Measurements from ENCODE around the gene NID2.

NID2 gene

DNA sequence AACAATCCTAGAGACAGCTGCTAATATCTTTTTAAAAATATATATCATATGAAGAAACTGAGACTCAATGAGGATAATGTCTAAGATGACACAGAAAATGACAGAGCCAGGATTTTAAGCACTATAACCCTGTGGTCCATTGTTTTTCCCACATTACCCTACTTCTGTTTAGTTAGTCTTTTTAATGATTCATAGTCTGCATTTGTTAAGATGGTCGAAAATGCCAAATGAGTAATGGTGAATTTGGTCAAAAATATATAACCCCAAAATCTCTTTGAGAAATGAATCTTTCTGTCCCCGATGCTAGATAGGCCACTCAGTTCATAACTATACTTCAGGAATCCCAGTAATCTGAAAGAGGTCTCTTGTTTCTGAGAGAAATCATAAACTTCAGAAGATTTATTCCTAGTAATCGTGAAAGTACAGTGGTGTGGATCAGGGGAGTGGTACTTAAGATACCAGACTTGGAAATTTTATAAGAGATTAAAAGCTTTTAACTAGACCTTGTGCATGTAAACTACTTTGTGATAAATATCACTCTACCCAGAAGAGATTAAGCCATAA, 68.8 kb downstream of the NID2 start:
- DNase-seq (ENCODE audit: low read depth in 3 of 3) = no peak

DNA sequence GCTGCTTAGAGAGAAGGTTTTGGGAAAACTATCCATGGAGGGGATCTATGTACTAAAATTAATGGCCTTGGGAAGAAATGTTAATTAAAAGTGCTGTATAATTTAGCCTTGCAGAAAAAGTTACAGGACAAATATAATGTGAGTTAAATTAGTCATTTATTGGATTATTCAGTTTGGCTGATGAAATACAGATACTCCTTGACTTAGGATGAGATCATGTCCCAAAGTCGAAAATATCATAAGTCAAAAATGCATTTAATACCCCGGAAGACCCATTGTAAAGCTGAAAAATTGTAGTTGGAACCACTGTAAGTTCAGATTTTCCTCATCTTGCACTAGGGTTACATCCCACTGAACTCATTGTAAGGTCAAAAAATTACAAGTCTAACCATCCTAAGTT, 69.8 kb downstream of the NID2 start:
- no peak for DNase-seq (ENCODE audit: low read depth in 3 of 3)

DNA sequence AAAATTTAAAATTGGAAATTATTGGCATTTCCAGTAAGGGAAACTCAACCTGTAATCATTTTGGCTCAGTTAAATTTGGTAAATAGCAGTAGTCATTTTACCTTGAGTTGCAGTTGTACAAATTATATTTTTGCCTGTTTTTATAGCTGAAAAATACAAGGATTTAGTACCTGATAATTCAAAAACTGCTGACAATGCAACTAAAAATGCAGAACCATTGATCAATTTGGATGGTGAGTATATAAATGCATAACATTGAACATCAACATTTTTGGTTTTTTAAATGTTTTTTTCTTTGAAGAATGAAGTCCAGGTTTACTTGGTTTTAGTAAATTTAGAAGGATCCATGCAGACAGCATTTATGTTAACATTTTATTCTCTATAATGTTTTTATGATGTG, 70.5 kb downstream of the NID2 start:
- DNase-seq (ENCODE audit: low read depth in 3 of 3) = no peak

DNA sequence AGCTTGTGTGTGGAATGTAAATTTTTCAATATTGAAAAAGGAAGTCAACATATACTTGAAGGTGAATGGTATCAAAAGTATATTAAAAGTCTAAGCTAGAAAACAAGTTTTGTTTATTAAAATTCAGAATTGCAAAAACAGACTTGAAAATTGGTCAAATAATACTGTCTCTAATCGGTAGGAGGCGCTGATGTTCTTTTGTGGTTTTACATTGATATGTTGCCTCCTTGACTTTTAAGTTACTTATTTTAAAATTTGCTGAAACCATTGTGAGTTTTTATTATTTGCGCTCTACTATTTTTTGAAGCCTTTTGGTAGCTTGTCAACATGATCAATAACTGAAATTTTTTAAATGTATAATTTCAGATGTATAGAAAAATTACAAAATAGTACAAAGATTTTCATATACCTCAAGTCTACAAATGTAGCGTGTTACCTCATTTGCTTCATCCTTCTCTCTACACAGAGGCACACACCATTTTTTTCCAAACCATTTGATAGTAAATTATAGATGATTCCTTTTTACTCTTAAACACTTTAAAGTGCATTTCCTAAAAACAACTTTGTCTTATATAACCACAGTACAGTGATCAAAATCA, 72.6 kb downstream of the NID2 start:
- no peak for DNase-seq (ENCODE audit: low read depth in 3 of 3)

DNA sequence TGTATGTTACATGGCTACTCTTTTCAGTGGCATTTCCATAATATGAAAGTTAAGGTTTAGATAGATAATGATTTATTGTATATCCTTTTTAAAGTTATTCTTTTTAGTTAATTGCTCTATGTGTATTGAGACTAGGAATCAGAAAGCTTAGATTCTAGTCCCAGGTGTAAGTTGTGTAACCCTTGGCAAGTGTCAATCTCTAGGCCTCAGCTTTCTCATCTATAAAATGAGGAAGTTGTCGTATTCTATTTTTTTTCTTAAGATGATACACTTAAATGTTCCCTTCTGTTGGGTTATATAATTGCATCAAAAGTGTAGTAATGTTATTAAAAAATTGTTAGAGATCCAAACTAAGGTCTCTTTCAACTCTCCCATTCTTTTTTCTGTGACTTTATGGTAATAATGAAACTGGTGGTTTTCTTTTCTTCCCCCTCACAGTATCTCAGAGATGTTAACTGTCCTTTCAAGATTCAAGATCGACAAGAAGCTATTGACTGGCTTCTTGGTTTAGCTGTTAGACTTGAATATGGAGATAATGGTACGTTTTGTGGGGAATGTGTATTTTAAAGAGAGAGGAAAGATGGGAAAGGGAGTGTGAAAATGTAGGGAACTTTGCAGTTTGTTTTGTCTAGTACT, 75.5 kb downstream of the NID2 start:
- no peak for DNase-seq (ENCODE audit: low read depth in 3 of 3)

DNA sequence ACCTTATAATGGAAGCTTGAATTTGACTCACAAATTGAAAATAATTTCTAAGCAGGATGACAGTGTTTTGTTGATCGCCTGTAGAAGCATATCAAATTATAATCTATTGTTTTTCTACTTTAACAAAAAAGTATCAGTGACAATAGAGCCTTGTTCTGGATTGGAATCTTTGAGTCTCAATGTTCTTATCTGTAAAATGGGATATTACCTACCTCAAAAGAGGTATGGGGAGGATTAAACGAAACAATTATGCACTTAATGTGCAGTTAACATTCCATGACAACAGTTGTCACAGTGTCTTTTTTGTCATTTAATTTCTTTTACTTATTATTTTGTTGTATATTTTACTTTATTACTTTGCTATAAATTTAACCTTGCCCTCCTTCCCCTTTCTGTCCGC, 78.4 kb downstream of the NID2 start:
- no peak for DNase-seq (ENCODE audit: low read depth in 3 of 3)

DNA sequence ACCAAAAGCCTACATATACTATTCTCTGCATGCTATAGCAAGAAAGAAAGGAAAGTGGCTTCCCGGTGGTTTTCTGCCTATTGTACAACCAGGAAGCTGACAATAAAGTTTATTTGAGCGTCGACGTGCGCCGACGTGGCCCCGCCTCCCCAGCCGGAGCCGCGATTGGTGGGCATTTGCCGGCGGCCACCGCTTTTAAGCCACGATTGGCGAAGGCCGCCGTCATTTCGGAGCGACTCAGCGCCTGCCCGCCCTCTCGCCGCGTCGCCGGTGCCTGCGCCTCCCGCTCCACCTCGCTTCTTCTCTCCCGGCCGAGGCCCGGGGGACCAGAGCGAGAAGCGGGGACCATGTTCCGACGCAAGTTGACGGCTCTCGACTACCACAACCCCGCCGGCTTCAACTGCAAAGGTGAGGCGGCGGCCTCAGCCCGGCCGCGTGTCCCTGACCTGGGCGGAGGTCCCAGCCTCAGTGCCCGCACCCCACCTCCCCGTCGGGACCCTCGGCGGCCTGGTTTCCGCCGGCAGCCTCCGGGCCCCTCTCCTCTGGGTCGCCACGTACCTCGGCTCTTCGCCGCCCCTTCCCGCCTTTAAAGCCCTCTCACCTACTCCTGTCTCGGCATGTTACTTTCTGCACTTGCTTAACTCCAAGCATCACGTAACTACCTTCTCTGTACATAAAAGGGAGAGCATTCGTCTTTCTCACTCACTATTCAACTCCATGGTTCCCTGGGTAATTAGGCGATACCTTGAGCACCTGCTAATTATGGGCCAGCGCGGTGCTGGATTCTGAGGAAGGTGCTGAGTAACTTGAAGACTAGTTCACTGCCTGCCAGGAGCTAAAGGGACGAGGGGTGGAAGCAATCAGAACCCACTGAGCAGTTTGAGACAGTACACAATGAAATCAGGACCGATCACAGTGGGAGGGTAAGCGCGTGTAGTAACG, 79.3 kb downstream of the NID2 start, which contains the start of gene RTRAF:
RTRAF (plus strand) TSS at position 254 of the 942 bp plus-strand sequence; CDS start at position 348, 94 bp downstream.
- peak; percentile 83 to 89 (median 86) for DNase-seq (ENCODE audit: low read depth in 3 of 3)

DNA sequence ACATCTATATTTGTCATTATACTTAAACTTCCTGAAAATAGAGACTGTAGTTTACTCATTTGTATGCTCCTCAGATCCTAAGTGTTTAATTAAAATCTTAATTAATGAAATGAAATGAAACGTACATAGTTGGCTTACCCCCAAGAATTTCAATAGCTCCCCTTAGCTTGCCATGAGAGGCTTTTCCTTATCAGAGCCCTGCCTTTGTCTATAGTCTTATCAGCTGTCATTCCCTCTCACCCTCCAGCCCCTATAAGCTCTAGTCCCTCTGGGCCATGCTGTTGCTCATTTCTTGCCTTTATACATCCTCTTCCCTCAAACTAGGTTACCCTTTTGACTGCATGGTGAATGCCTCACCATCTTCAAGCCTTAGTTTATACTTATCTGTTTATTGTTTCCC, 80.6 kb downstream of the NID2 start:
- no peak for DNase-seq (ENCODE audit: low read depth in 3 of 3)

DNA sequence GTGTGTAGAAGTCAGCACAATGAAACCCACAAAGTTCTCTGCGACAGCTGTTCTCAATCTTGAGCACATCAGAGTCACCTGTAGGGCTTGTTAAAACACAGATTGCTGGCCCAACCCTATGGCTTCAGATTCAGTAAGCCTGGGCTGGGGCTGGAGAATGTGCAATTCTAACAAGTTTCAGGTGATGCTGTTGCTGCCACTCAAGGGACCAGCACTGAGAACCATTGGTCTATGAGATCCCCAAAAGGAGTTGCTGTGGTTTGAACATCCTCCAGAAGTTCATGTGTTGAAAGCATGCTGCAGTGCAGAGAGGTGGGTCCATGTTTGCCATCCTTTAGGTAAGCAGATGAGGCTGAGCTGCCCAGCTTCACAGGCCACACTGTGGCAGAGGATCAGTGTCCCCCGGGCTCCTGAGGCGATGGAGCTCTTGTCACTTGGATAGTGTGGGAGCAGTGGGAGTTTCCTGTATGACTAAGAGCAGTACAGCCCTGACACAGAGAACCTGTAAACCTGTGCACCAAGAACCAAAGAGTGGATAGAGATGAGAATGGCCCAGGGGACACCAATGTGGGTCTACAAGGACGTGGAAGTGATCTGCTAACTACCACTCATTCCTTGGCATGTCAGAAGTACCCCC, 87.5 kb downstream of the NID2 start:
- DNase-seq (ENCODE audit: low read depth in 3 of 3) = no peak

DNA sequence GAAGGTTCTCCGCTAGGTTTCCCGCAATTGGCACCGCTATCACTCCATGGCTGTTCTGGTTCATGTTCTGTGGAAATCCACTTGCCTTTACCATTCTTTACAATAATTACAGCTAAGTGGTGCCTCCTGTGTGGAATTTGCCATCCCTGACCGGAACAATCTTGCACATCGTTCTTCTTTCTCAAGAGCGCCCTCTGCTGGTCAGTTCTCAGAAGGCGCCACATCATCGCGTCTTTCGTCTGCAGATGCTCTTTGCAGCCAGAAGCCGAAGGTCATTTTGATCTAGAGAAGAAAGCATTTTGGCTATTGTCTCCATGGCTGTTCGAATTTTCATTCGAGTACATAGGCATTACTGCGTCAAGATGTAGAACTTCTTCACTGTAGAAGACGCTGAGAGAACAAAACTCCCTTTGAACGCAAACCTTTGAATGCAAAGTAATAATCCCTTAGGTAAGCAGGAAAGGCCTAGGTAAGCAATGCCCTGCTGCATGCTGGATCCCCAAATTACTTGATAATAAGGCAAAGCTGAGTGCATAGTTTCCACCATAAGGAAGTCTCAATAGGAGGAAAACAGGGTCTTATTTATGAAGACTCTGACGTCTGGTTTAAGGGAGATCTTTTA, 89.7 kb downstream of the NID2 start:
- DNase-seq (ENCODE audit: low read depth in 3 of 3) = peak; percentile 60 to 78 (median 69)

DNA sequence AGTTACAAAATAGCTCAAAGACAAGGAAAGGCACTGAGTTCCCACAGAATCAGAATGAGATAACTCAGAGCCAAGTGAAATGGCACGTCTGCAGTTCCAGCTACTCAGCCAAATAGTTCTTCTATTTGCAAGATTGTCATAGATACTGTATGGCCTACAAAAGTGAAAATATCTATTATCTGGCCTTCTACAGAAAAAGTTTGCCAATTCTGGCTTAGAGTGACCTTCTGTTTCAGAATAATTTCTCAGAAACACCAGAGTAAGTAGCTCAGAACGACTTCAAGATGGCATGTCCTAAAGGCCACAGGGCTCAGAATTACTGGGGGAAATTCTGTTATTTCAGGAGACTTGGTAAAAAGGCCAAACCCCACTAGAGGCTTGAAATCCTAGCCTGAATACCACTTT, 90.2 kb downstream of the NID2 start:
- DNase-seq (ENCODE audit: low read depth in 3 of 3) = no peak

DNA sequence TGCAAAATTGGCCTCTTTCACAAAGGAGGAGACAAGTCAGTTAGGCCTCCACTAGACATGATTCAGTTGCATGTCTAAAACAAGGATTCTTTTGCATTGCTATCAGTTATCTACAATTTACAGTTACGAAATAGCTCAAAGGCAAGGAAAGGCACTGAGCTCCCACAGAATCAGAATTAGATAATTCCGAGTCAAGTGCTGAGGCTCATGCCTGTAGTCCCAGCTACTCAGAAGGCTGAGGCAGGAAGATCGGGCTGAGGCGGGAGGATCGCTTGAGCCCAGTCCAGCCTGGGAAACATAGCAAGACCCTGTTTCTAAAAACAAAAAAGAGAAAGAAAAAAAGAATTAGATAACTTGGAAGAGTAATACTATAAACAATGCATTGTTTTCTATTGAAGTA, 91.8 kb downstream of the NID2 start:
- DNase-seq (ENCODE audit: low read depth in 3 of 3) = no peak

DNA sequence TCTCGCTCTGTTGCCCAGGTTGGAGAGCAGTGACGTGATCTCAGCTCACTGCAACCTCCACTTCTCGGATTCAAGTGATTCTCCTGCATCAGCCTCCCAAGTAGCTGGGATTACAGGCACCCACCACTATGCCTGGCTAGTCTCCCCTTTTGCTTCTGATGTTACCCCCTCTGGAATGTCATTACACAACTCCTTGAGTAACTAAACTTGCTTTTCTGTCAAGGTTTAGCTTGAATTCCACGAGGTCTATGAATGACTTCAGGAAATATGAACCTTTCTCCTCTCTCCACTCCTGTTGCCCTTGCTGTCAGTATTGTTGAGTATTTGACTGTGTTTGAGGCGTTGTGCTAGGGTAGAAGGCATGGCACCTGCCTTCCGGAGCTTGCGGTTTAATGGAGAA, 96.3 kb downstream of the NID2 start:
- DNase-seq (ENCODE audit: low read depth in 3 of 3) = no peak

DNA sequence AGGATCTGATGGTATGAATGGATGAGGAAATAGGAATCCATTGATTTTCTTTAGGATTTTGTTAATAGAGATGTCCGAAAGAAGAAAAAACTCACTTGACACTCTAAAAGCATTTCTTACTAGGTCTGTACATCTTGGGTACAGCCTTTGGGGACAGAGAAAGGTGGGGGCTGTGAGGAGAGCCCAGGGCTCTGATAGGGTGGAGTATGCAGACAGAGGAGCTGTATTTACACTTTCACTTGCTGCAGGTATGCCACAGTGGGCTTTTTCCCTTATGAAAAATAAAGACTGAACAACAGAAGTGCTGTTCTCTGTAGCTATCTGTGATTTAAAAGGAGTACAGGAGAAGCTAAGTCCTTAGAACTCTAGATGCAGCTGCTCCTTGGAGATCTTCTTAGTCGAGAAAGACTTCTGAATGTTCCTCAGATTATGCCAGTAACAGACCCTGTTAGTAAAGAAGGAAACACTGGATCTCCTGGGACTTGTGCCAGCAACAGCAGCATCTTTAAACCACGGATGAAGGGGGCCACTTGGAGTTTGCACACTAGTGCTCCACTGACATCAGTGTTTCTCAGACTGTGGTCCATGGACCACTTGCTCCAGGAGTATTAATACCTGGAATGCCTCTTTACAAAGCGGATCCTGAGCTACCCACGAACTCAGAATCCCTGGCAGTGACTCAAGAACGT, 98.9 kb downstream of the NID2 start:
- DNase-seq (ENCODE audit: low read depth in 3 of 3) = no peak

DNA sequence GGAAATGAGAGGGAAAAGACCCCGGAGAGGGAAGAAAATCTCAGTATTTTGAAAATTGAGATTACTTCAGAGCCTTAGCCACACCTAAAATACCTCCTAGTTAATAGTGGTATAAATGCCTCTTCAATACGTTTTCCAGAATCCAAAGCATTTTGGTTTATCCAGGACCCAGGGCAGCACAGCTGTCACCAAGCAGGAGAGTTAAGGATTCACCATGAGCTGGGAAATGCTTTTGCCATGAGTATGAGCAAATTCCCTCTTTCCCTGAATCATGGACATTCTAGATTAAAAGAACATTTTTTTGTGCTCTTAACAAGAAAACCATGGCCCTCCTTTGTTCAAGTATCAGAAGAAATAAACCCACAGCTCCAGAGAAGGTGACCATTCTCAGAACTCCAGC, 101.3 kb downstream of the NID2 start:
- DNase-seq (ENCODE audit: low read depth in 3 of 3) = no peak

DNA sequence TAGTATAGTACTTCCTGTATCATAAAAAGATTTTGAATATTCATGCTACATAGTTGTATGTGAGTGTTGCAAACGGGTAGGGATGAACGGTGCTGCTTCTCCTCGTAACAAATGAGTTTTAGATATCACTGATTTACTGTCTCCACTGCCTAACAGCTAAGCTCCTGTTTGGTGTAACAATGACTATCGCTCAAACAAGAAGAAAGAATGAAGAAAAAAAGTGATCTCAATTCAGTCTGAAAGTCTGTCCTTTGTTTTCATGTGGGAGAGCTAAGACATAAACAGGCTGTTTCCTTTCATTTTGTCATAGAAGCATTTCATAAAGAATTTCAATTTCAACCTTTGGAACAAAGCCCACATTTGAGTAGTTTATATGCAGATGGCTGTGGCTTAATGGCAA, 105.6 kb downstream of the NID2 start:
- no peak for DNase-seq (ENCODE audit: low read depth in 3 of 3)

DNA sequence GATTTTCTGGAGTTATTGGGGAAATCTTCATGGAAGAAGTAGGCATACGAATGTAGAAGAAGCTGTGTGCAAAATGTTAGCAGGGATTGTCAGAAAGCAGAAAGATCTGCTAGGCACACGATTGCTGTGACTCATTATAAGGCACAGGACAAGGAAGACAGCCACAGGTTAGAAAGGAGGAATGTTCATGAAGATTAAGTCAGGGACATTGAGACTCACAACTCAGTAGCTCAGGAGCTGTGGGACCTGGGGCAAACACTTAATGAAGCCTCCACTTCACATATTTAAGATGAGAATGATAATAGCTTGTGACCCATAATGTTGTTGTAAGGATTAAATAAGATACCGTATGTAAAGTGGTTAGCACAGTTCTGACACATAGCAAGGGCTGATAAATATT, 106.1 kb downstream of the NID2 start:
- DNase-seq (ENCODE audit: low read depth in 3 of 3) = no peak

DNA sequence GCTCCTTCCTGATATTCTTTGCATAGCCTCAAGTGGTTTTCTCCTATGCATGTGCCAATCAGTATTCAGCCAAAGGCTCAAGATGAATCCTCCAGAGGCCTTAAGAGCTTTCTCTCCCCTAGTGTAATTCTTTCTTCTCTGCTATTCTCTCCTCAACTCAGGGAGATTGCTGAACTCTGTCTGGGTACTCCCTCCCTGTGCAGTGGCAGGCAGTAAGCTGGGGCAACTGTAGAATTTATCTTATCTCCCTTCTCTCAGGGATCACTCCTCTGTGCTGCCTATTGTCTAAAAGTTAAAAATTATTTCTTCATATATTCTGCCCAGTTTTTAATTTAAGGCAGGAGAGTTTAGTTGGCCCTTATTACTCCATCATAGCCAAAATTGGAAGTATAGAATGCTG, 108.0 kb downstream of the NID2 start:
- DNase-seq (ENCODE audit: low read depth in 3 of 3) = no peak

DNA sequence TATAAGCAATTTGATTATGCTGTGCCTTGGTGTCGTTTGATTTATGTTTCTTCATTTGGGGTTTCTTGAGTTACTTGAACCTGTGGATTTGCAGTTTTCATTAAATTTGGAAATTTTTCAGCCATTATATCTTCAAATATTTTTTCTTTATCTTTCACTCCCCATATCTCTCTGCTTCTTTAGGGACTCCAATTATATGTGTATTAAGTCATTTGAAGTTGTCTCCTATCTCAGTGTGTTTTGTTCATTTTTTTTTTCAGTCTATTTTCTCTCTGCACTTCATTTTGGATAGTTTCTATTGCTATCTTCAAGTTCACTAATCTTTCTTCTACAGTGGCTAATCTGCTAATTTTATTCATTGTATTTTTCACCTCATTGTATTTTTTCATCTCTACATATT, 108.9 kb downstream of the NID2 start:
- DNase-seq (ENCODE audit: low read depth in 3 of 3) = no peak

DNA sequence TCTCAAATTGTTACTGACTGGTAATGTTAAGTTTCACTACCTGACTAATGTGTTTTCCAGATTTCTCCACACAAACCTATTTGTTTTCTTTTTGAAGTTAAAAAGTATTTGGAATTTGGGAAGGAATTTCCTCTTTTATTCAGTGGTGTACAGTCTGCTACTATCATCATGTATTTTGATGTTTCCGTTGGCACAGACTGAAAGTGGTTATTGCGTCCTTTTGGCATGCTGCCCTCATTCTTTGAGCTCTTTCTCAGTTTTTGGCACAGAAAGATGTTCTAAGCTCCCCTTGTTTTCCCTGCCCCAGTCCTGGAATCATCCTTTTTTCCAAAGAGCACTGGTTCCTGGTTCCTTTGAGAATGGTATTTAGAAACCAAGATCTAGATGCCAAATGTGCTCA, 110.9 kb downstream of the NID2 start:
- no peak for DNase-seq (ENCODE audit: low read depth in 3 of 3)
